Stimulated activated naive B cell treated with anti-CD40 and anti-IgM and Interleukin-4, amounts not matched to agents 10 μg/mL and 1 μg/mL and 100 μg/mL, for 72 hours (primary cell): Measurements from ENCODE around the gene IFNA14.

Experiments
- ATAC-seq, 2 donors: fragments of 150-1000 bp; cut with Tn5 transposase; replicated peaks; 2 replicates each; pipeline ENCODE4 v1.10.0; 2021; ENCODE audit warnings: moderate library complexity in 1 of 2
- DNase-seq: peaks from one replicate; pipeline ENCODE4 v3.0.0; 2021
- H3K27ac Mint-ChIP-seq: one replicate; pipeline ENCODE4 v1.8.0; 2022; ENCODE audit warnings: mild to moderate bottlenecking, mixed read lengths
- H3K27me3 Mint-ChIP-seq, 2 donors: one replicate each; pipeline ENCODE4 v1.8.0; 2022; ENCODE audit warnings: mixed read lengths in 2 of 2
- H3K36me3 Mint-ChIP-seq, 2 donors: one replicate each; pipeline ENCODE4 v1.8.0; 2022; ENCODE audit warnings: mixed read lengths in 2 of 2, mild to moderate bottlenecking in 1 of 2
- H3K4me1 Mint-ChIP-seq, 2 donors: one replicate each; pipeline ENCODE4 v1.8.0; 2022; ENCODE audit warnings: mixed read lengths in 2 of 2, mild to moderate bottlenecking in 1 of 2
- H3K4me3 Mint-ChIP-seq, 2 donors: one replicate each; pipeline ENCODE4 v1.8.0; 2022; ENCODE audit warnings: mild to moderate bottlenecking in 2 of 2, mixed read lengths in 2 of 2, moderate library complexity in 1 of 2
- H3K9me3 Mint-ChIP-seq, 2 donors: one replicate each; pipeline ENCODE4 v1.8.0; 2022; ENCODE audit warnings: mixed read lengths in 2 of 2, mild to moderate bottlenecking in 1 of 2

IFNA14 gene

DNA sequence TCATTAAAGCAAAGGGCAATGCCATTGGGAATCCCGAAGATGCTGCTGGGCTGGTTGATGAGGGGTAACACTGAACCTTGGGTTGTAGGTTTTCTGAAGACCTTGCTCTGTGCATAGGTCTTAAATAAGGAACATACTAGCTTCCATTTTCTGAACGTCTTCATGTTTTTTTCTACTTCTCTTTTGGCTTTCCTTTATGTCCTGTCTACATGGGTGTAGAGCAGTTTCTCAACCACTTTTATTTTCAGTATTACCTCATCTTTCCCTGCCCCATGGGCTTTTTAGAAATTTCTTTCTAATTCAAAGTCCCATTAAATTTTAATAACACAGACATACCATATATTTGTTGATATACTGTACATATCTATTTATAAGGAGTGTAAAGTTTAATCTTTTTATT, at the start of gene IFNA14:
IFNA14 (minus strand) TSS at position 95 of the 400 bp plus-strand sequence; CDS start at position 25, 70 bp downstream.
- Mint-ChIP-seq H3K9me3 (no peaks in the 10 kb centered on the region), H3K27me3 (peaks cover 17 to 18% of the 10 kb centered on the region in 2 donors), H3K4me1 (peaks cover 10 to 14% of the 10 kb centered on the region in 2 donors), H3K36me3 (no peaks in the 10 kb centered on the region), H3K4me3 (no peak within 1 kb of the TSS), H3K27ac (no peak within 1 kb of the TSS)
- DNase-seq (no peak), ATAC-seq (no peak)

DNA sequence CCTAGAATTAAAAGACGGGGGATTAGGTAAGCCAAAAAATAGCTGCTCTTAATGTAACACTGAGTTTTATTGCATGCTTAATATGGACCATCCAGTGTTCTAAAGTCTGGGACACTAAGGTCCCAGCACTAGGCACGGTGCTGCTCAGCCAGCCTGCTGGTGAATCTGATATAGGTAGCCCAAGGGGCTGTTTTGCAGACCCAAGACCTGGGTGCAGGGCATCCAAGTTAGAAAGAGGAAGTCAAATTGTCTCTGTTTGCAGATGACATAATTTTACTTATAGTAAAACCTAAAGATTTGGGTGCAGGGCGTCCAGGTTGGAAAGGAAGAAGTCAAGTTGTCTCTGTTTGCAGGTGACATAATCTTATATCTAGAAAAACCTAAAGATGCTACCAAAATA, 47.5 kb upstream of the IFNA14 start:
- Mint-ChIP-seq H3K27me3 (peaks cover 17 to 32% of the 10 kb centered on the region in 2 donors), H3K9me3 (peaks cover 4 to 5% of the 10 kb centered on the region in 2 donors), H3K36me3 (no peaks in the 10 kb centered on the region), H3K27ac (no peak overlapping the region), H3K4me3 (no peak overlapping the region), H3K4me1 (no peaks in the 10 kb centered on the region)
- ATAC-seq, result no peak
- no peak for DNase-seq

DNA sequence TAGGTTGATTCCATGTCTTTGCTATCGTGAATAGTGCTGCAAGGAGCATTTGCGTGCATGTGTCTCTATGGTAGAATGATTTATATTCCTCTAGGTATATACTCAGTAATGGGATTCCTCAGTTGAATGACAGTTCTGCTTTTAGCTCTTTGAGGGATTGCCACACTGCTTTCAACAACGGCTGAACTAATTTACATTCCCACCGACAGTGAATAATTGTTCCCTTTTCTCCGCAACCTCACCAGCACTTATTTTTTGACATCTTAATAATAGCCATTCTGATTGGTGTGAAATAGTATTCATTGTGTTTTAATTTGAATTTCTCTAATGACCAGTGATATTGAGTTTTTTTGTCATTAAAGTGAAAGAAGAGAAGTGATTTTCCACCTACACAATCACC, 46.9 kb upstream of the IFNA14 start:
- Mint-ChIP-seq H3K9me3 (peaks cover 4 to 5% of the 10 kb centered on the region in 2 donors), H3K27ac (no peak overlapping the region), H3K4me1 (no peaks in the 10 kb centered on the region), H3K4me3 (no peak overlapping the region), H3K27me3 (peaks cover 17 to 27% of the 10 kb centered on the region in 2 donors), H3K36me3 (no peaks in the 10 kb centered on the region)
- ATAC-seq, result no peak
- DNase-seq, result no peak

DNA sequence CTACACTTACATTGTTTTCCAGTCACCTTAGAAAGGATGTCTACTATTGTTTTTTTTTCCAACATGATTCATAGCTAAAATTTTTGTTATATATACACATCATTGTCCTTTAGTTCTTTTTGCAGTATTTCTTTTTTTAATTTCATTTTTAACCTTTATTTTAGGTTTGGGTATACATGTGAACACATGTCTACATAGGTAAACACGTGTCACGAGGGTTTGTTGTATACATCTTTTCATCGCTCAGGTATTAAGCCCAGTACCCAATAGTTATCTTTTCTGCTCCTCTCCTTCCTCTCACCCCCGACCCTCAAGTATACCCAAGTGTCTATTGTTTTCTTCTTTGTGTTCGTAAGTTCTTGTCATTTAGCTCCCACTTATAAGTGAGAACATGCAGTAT, 46.3 kb upstream of the IFNA14 start:
- no peak for DNase-seq
- H3K27me3 Mint-ChIP-seq, result peaks cover 17 to 31% of the 10 kb centered on the region in 2 donors
- no peak overlapping the region for H3K27ac Mint-ChIP-seq
- H3K9me3 Mint-ChIP-seq, result peaks cover 4 to 5% of the 10 kb centered on the region in 2 donors
- no peak overlapping the region for H3K4me3 Mint-ChIP-seq
- H3K36me3 Mint-ChIP-seq, result no peaks in the 10 kb centered on the region
- no peak for ATAC-seq
- peaks cover 0 to 1% of the 10 kb centered on the region in 2 donors for H3K4me1 Mint-ChIP-seq

DNA sequence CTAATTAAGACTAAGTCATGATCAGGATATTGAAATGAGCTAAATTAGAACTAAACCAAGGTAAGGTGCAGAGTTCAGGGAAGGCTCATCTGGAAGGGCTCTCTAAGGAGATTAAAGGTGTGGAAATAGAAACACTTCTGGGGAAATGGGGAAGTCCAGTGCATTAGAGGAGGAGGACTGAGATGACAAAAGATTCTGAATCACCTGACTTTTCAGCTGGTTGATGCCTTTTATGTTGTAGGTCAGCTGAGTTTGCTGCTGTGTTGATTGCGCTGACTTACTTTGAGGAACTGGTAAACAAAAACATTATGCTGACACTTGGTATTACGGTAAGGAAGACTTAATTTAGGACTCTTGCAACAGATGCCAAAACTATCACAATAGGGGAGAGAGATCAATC, 41.5 kb upstream of the IFNA14 start:
- H3K4me1 Mint-ChIP-seq, result peaks cover 0 to 1% of the 10 kb centered on the region in 2 donors

DNA sequence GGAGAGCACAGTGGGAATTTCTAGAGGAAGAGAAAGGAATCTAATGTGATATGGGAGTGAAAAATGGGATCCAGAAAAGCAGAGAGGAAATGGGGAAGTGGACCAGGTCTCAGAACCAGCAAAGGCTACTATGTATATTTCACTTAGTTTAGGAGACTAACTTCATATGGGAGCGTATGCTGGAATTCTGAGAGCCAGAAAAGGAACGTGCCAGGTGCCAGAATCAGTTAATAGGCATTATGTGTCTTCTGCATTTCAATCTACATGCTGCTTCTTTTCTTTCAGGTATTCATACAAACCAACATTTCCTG, 28.5 kb upstream of the IFNA14 start:
- no peak for DNase-seq
- ATAC-seq, result no peak
- peaks cover 4 to 7% of the 10 kb centered on the region in 2 donors for H3K9me3 Mint-ChIP-seq
- peaks cover 8 to 11% of the 10 kb centered on the region in 2 donors for H3K27me3 Mint-ChIP-seq
- H3K4me3 Mint-ChIP-seq, result no peak overlapping the region
- peaks cover 0 to 3% of the 10 kb centered on the region in 2 donors for H3K36me3 Mint-ChIP-seq
- H3K4me1 Mint-ChIP-seq, result peaks cover 12 to 35% of the 10 kb centered on the region in 2 donors
- H3K27ac Mint-ChIP-seq, result no peak overlapping the region

More for the DNA sequence above, 41.5 kb upstream of the IFNA14 start:
- DNase-seq, result no peak
- Mint-ChIP-seq H3K4me3 (no peak overlapping the region), H3K27ac (no peak overlapping the region), H3K9me3 (peaks cover 1 to 2% of the 10 kb centered on the region in 2 donors), H3K36me3 (no peaks in the 10 kb centered on the region), H3K27me3 (peaks cover 9 to 27% of the 10 kb centered on the region in 2 donors)
- ATAC-seq, result no peak

DNA sequence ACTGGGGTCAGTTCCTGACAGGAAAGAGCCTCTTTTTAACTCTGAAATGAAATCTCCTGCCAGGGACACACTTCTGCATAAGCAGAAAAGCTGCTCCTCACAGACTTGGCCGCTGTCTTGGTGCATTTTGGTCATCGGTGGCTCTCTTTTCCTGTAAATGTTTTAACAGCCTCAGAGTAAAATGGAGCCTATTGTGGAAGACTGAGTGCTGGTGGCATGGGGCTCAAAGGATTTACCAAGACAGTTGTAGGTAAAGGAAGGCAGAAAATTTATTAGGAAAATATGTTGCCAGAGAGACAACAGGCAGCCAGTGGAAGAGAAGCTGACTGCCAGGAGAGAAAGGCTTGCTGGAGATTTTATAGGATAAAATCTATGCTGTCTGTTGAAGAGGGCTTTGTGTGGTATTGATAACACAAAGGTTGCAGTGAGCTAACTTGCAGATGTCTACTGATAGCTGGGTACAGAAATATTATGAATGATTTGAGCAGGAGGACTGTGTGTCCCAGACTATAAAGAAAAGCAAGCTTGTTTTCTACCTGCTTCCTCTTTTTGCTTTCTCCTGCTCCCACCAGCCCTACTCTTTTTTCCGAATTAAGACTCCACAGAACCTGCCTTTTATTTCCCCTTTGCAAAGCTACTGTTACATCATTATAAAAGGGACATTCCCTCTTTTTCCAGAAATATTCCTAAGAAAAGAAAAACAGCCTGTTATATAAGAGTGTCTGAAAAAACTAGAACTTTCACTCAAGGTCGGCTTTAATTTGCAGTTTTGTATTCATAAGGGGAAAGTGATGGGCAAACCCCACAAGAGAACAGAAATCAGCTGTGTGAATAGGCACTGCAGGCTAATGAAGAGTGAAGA, 27.9 kb upstream of the IFNA14 start:
- ATAC-seq, result peak; percentile 86 to 90
- DNase-seq, result no peak
- Mint-ChIP-seq H3K9me3 (peaks cover 4 to 7% of the 10 kb centered on the region in 2 donors), H3K36me3 (peaks cover 0 to 3% of the 10 kb centered on the region in 2 donors), H3K27me3 (peaks cover 8 to 11% of the 10 kb centered on the region in 2 donors), H3K4me1 (peaks cover 12 to 35% of the 10 kb centered on the region in 2 donors), H3K27ac (no peak overlapping the region), H3K4me3 (no peak overlapping the region)

DNA sequence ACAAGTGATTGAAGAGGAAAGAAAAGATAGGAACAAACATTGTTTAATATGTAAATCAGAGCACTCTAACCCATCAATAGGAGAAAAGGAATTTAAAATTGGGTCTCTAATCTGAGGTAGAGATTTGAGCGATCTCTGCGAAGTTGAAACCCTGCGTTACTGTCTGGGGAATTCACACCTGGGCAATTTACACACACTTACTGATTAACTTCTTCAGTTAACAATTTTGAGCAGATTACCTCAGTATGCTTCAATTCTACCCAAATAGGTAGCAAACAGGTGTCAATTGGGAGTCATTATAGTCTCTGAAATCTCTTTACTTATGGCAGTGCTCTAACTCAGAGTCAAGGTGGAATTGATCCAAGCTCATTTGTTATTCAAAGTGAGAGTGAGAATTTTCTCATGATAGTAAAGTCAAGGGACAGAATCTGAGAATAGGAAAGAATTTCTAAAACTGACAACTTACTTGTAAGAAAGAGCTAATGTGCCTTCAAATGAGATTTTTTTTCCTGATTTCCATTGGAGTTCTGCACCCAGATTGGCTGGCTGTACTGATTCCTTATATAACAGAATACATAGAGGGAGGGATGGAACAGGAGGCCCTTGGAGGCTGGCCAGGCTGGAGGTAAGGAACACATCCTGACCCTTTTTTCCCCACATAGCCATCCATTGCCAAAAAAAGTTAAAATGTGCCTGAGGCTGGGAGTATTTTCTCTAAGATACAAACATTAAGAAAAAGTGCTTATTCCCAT, 27.1 kb upstream of the IFNA14 start:
- Mint-ChIP-seq H3K4me3 (no peak overlapping the region), H3K36me3 (peaks cover 0 to 3% of the 10 kb centered on the region in 2 donors), H3K9me3 (peaks cover 4 to 7% of the 10 kb centered on the region in 2 donors), H3K27ac (no peak overlapping the region), H3K4me1 (peaks cover 12 to 35% of the 10 kb centered on the region in 2 donors), H3K27me3 (peaks cover 8 to 11% of the 10 kb centered on the region in 2 donors)
- ATAC-seq, result no peak
- no peak for DNase-seq

DNA sequence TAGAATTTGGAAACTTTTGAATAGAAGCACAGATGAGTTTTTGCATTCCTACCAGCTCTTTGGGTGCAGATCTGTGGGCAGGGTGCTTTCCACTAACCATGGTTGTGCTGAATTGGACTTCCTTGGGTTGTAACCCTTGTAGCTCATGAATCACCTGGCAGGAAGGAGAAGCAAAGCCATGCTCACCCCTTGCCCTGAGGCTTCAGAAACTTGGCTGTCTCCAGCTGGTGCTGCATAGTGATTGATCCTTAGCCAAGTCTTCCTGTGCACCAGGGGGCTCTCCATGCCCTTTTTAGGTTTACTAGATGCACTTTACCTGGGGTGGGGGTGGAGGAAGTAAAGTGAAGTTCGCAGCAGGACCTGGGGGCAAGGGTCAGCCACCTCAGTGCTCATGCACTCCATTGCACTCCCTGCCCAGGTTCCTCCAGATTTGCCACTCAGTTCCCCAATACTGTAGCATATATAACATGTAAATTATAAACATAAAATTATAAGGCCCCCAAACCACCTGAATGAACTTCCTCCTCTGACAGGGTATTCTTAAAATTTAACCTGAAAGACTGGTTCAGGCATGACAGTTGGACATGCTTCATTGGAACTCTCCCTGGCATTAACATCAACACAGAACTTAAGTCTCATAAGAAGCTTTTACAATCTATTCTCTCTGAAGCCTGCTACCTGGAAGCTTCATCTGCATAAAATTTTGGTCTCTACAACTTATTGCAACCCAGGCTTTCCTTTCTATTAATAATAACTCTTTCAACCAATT, 25.8 kb upstream of the IFNA14 start:
- DNase-seq, result no peak
- H3K4me3 Mint-ChIP-seq, result no peak overlapping the region
- peaks cover 12 to 35% of the 10 kb centered on the region in 2 donors for H3K4me1 Mint-ChIP-seq
- peaks cover 0 to 3% of the 10 kb centered on the region in 2 donors for H3K27me3 Mint-ChIP-seq
- peak; percentile 24 to 33 for ATAC-seq
- H3K9me3 Mint-ChIP-seq, result peaks cover 0 to 2% of the 10 kb centered on the region in 2 donors
- no peaks in the 10 kb centered on the region for H3K36me3 Mint-ChIP-seq
- H3K27ac Mint-ChIP-seq, result no peak overlapping the region

DNA sequence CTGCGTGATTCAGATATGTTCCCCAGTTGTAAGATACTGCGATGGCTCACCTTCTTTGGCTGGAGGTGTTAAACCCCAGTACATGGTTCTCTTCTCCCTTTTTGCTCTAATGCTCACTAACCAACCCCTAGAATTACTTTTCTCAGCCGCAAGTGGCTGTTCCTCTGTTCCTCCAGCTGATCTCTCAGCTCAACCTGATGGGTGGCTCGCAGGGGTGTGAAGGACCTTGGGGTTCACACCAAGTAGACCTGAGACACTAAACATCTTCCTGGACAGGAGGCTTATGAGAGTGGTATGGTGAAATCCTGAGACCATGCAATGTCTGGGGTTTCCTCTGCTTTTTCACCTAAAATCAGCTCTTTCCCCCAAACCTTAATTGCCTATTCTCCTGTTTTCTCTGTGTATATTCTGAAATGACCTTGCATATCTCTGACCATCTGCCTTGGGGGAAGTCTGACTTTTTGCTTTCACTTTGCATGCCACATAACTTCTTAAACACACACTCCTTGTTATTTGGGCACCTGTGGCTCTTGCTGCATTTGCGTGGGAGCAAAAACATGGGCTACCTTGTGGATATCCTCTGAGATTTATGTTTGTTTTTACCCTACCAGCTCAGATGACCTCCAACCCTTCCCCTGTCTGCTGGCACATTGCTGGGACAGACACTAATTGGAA, 15.9 kb upstream of the IFNA14 start:
- ATAC-seq, result no peak

DNA sequence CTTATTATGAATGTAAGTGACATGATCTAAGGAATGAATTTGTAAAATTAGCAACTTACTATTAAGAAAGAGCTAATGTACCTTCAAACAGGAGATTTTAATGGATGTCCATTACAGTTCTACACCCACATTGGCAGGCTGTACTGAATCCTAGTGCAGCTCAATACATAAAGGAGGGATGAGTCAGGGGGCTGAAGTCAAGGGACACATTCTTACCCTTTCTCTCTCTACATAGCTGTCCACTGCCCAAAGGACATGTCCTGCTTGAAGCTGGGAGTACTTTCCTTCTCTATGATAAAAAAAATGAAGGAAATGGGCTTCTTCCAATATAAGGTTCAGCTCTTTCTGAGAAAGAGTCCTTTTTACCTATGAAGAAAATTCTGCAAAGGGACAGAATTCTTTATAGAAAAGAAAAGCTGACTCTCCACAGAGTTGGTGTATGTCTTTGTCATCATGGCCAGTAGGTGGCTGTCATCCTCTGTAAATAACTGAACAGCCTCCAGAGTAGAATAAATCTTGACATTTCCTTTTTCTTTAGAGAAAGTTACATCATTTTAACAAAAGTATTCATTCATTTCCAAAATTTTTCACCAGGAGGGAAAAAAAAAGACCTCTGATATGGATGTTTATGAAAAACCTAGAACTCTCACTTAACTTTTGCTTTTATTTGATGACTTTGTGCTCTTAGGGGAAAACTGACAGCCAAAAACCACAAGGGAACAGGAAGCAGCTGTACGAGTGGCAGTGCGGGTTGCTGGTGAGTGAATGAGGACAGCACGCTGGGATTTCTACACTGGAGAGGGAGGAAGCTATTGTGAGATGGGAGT, 13.1 kb upstream of the IFNA14 start:
- no peaks in the 10 kb centered on the region for H3K36me3 Mint-ChIP-seq
- no peaks in the 10 kb centered on the region for H3K9me3 Mint-ChIP-seq
- H3K27me3 Mint-ChIP-seq, result peaks cover 14 to 18% of the 10 kb centered on the region in 2 donors
- no peak overlapping the region for H3K27ac Mint-ChIP-seq
- ATAC-seq (peak; percentile 82 to 85), DNase-seq (no peak)
- peaks cover 4 to 6% of the 10 kb centered on the region in 2 donors for H3K4me1 Mint-ChIP-seq
- no peak overlapping the region for H3K4me3 Mint-ChIP-seq

More for the DNA sequence above, 15.9 kb upstream of the IFNA14 start:
- H3K4me3 Mint-ChIP-seq, result no peak overlapping the region
- peaks cover 13 to 14% of the 10 kb centered on the region in 2 donors for H3K27me3 Mint-ChIP-seq
- no peaks in the 10 kb centered on the region for H3K9me3 Mint-ChIP-seq
- no peak overlapping the region for H3K27ac Mint-ChIP-seq
- H3K4me1 Mint-ChIP-seq, result peaks cover 4 to 6% of the 10 kb centered on the region in 2 donors
- H3K36me3 Mint-ChIP-seq, result no peaks in the 10 kb centered on the region
- DNase-seq, result no peak

DNA sequence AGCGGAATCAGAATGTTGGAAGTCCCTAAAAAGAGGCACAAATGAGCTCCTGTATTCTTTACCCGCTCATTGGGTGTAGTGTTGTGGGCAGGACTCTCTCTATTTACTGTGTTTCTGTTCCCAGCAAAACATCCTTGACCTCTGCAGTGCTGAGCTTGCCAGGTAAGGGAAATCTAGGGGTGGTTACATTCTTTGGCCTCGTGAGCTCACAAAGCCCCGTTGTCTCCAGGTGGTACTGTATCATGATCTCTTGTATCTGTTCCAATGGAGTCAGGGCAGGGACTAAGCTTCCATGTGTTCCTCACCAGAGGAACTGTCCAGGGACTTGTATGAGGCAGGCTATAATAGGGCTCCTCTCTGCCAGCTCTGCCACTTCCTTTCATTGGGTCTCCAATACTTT, 11.8 kb upstream of the IFNA14 start:
- DNase-seq, result no peak
- Mint-ChIP-seq H3K4me3 (no peak overlapping the region), H3K27ac (no peak overlapping the region)

DNA sequence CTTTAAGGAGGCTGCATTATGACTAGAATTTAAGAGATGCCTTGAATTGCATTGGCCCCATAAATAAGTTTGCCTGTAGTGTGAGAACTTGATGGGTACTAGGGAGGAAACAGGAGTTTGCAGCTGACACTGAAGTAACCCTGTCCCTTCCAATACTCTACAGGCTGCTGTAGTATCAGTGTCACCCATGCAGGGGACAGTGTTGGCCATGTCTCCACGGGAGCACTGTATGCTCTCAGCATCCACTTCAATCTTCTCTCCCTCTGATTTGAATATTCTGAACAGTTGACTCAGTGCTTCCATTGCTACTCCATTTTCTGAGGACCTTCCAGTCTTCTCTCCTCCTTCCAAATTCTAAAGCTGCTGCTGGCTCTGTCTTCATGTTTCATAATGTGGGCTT, 11.4 kb upstream of the IFNA14 start:
- peaks cover 4 to 6% of the 10 kb centered on the region in 2 donors for H3K4me1 Mint-ChIP-seq
- no peak for ATAC-seq
- DNase-seq, result no peak
- H3K9me3 Mint-ChIP-seq, result no peaks in the 10 kb centered on the region
- peaks cover 7 to 8% of the 10 kb centered on the region in 2 donors for H3K27me3 Mint-ChIP-seq
- H3K36me3 Mint-ChIP-seq, result no peaks in the 10 kb centered on the region
- no peak overlapping the region for H3K4me3 Mint-ChIP-seq
- no peak overlapping the region for H3K27ac Mint-ChIP-seq

More for the DNA sequence above, 11.8 kb upstream of the IFNA14 start:
- no peaks in the 10 kb centered on the region for H3K9me3 Mint-ChIP-seq
- peaks cover 4 to 6% of the 10 kb centered on the region in 2 donors for H3K4me1 Mint-ChIP-seq
- no peaks in the 10 kb centered on the region for H3K36me3 Mint-ChIP-seq
- ATAC-seq, result no peak
- H3K27me3 Mint-ChIP-seq, result peaks cover 7 to 12% of the 10 kb centered on the region in 2 donors
